OCI-M2 (cell line): Measurements from ENCODE around the gene INTS1.
"Not testable (repeated sequence)": the region's sequence is repeated elsewhere in the genome, so short reads cannot be mapped to it uniquely, and the experiment has no call there.

Source experiments
- DNase-seq: peaks from one replicate; lab custom pipeline; 2025; ENCODE audit not compliant: unreplicated experiment; lab: John Stamatoyannopoulos, UW

INTS1 gene

DNA sequence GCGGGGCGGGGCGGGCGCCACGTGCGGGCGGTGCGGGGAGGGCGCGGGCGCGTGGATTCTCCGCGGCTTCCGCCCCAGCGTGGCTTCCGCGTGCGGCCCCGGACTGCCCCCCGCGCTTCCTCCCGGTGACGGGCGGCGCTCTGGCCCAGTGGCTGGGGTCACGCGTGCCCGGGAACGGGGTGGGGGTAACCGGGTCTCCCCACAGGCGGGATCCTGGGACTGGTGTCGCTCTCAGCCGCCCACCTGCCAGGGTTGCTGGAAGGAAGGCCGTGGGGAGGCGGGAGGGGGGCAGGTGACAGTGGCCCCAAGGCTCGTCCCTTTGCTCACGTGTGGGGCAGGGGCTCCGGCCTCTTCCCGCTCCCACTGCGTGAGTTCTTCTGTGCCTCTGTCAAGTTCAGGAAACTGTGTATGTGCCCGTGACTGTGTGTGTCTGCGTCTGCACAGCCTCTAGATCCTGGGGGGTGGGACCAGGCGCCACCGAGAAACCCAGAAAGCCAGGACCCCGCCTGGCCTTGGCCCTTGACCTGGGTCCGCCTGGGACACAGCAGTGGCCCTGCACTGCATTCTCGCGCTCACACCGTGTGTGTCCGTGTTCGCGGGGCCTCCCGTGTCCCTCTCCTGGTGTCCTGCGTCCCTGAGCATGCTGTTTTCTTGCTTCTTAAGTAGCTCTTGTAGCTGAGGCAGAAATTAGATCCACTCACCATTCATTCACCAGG, 27.2 kb upstream of the INTS1 start:
- no peak for DNase-seq

DNA sequence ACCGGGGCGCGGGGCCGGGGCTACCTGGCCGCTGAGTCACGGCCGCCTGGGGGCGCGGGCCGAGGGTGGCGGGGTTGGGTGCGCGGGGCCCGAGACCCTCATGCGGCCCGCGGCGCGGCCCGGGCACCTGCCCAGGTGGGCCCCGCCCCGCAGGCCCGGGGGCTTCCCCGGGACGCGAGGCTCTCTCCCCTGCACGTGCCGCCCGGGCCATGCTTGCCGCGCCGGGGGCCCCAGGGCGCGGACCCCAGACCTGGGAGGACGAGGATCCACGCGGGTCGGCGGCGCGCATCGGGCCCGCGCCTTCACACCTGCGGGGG, 26.7 kb upstream of the INTS1 start:
- DNase-seq, result no peak

DNA sequence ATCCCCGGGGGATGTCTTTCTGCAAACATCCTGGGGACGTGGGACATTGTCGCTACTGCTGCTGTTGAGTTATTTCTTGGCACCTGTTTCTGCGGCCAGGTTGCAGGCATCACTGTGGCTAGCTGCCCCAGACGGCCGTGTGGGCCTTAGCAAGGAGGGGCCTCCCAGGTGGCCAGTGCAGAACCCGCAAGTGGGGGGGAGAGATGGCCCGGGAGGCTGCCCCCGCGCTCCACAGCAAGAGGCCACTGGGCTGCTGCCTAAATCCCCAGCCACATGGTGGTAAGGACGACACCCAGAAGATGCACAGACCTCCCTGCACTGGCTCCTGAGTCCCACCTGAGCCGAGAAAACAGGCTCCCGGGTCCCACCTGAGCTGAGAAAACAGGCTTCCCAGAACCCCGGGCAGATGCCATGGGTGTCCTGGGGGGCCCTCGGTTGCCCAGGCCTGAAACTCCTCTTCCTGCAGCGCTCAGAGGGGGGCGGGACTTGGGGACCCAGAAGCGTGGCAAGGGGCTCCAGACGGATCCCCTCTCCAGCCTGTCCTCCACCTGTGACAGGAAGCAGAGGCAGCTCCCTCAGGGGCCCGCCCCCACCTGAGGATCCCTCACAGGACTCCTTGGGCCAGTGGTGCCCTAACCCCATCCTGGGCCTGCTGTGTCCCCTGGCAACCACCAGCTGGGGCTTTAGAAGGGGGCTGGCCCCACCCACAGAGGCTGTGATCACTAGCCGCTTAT, 25.4 kb upstream of the INTS1 start:
- DNase-seq, result no peak

DNA sequence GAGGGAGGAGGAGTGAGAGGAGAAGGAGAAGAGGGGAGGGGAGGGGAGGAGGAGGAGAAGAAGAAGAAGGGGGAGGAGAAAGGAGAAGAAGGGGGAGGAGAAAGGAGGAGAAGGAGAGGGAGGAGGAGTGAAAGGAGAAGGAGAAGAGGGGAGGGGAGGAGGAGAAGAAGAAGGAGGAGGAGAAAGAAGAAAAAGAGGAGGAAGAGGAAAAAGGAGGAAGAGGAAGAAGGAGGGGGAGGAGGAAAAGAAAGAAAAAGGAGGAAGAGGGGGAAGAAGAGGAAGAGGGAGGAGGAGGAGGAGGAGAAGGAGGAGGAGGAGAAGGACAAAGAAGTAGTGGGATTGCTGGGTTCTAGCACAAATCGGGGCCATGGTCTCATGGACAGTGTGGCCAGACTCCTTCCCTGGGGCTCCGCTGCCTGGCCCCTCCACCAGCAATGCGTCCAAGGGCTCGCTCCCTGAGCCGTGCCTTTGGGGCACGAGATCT, 22.1 kb upstream of the INTS1 start:
- no peak for DNase-seq

DNA sequence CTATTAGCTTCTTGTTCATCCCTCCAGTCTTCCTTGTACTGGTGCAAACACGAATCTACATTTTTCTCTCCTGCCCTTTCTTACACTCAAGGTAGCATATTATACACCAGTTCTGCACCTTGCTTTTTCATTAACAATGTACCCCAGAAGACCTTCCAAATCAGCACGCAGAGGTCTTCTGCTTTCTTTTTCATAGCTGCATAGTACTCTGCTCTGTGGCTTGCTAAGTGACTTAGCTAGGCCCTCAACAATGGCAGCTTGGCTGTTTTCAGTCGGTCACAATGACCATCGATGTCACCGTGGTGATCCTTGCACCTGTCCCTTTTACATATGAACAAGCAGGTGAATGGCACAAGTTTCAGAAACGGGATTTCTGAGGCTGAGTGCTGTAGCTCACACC, 21.2 kb upstream of the INTS1 start:
- no peak for DNase-seq

DNA sequence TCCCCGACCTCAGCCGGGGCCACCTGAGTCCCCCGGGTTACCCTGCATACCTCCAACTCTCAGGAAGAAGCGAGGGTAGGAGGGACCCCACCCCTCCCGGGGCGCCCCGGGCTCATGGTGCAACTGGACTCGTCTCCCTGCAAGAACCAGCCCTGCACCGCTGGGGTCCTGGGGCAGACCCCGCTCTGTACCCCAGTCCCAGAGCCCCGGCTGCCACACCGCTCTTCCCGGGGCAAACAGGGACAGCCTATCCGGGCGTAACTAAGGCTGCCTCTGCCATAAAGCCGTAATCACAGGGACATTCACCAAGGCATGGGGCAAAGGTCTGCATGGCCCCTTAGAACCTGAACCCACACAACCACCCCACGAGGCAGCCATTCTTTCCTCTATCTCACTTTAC, 19.7 kb upstream of the INTS1 start:
- DNase-seq, result no peak

DNA sequence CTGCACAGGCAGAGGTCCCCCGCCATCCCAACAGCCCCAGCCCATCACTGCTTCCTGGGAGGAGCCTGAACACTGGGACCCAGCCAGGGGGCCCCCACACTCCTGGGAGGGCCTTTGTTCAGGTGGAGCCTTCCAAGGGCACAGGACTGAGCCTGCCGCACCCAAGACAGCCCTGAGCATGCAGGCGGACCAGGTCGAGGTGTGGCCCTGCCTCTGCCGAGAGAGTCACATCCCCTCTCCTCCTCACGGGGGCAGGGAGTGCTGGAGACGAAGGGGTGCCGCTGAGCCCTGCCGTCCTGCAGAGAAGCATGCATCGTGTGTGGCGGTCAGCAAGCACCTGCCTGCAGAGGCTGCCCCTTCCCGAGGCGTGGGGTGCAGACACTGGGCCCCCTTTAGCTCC, 19.0 kb upstream of the INTS1 start:
- DNase-seq, result no peak

DNA sequence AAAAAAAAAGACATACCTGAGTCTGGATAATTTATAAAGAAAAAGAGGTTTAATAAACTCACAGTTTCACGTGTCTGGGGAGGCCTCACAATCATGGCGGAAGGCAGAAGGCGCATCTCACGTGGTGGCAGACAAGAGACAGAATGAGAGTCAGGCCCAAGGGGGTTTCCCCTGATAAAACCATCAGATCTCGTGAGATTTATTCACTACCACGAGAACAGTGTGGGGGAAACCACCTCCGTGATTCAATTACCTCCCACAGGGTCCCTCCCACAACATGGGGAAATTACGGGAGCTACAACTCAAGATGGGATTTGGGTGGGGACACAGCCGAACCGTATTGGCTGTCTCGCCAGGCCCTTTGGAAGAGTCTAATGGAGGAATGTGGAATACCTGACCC, 17.3 kb upstream of the INTS1 start:
- no peak for DNase-seq

DNA sequence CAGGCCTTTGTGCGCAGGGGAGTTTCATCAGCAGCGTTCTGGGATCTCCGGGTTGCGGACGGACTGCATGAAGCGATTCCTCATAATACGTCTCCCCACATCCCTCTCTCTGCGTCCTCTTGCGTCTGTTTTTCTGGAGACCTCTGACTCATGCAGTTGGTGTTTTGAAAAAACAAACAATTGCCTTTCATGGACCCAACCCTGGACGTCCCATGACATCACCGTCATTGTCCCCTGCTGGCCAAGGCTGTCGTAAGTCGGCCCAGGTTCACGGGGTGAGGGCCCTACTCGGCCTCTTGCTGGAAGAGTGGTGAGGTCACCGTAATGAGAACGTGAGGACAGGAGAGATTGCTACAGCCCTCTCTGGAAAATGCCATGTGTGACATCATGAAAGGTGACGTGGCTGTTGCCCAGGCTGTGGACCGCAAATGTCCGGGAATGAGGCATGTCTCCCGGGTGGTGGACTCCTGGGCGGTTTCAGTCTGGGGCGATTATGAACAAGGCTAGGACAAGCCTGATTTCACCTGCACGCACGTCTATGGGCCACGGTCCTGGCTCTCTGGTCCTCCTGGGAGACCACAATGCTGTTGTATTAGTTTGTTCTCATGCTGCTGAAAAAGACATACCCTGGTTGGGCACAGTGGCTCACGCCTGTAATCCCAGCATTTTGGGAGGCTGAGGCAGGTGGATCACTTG, 16.5 kb upstream of the INTS1 start:
- DNase-seq, result no peak

DNA sequence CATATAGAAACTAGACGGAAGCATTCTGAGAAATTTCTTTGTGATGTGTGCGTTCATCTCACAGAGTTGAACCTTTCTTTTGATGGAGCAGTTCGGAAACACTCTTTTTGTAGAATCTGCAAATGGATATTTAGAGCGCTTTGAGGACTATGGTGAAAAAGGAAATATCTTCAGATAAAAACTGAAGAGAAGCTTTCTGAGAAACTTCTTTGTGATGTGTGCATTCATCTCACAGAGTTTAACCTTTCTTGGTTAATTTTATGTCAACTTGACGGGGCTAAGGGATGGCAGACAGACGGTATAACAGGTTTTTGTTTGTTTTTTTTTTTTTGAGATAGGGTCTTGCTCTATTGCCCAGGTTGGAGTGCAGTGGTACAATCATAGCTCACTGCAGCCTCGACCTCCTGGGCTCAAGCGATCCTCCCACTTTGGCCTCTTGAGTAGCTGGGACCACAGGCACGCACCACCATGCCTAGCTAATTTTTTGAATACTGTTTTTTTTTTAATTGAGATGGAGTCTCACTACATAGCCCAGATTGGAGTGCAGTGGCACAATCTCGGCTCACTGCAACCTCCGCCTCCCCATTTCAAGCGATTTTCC, 15.2 kb upstream of the INTS1 start:
- not testable (repeated sequence) for DNase-seq

DNA sequence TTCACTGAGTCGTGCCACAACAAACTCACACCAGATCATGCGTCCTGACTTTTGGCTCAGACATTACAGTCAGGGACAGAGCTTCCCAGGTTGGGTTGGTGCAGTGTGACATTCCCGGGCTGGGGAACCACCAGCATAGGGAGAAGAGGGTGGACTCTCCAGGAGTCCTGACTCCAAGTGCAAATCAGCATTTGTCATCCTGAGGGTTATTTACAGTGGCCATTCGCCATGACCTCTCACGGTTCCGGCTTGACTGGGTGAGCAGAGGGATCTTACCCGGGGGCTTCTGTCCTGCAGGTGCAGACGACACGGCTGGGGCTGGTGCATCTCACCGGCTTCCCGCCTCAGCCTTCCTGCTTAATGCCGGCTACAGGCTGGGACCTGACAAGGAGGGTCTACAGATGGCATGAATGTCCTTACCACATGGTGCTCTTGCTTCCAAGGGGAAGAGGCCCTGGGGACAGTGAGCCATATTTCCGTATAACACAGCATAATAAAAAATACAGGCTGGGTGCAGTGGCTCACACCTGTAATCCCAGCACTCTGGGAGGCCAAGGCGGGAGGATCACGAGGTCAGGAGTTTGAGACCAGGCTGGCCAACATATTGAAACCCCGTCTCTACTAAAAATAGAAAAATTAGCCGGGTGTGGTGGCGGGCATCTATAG, 12.5 kb upstream of the INTS1 start:
- DNase-seq, result no peak

DNA sequence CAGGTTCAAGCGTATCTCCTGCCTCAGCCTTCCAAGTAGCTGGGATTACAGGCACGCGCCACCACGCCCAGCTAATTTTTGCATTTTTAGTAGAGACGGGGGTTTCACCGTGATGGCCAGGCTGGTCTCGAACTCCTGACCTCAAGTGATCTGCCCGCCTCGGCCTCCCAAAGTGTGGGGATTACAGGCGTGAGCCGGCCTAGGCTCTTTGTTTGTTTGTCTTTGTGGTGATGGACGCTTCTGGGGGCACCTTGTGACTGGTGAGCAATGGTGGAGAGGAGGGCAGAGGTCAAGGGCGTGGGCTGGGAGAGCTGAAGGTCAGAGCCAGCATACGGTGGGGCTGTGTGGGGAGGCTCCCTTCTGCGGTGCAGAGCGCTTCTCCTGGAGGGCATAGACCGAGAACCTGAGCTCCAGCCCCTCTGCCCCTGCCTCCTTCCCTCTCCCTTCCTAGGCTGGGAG, 11.3 kb upstream of the INTS1 start:
- not testable (repeated sequence) for DNase-seq

DNA sequence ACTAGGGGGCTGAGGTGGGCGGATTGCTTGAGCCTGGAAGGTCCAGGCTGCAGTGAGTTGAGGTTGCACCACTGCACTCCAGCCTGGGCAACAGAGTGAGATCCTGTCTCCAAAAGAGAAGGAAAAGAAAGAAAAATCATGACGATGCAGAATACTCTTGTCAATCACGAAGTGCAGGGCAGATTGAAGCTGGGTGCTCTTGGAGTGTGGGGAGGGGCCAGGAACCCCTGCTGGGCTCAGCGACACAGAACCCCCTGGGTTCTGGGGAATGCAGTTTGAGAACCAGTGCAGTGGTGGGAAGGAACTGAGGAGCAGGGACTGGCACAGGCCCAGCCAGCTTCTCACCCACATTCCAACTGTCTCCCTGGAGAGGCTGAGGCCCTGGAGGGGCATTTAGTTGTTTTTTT, 10.8 kb upstream of the INTS1 start:
- no peak for DNase-seq

DNA sequence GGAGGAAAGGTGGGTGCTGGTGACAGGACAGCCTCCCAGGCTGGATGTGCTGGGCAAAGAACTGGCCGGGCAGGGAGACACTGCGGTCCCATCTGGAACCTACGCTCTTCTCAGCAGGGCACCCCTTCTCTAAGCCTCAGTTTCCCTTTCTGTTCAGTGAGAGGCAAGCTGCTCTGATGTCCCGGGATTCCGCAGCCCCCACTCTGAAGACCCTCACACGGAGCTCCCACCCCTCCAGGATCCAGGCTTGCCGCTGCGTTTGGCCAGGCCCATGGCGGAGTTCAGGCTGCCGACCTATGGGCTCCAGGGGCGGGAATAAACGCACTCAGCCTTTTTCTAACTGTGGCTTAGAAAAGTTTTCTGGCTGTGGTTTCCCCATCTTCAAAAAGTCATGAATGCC, 10.2 kb upstream of the INTS1 start:
- DNase-seq, result no peak

DNA sequence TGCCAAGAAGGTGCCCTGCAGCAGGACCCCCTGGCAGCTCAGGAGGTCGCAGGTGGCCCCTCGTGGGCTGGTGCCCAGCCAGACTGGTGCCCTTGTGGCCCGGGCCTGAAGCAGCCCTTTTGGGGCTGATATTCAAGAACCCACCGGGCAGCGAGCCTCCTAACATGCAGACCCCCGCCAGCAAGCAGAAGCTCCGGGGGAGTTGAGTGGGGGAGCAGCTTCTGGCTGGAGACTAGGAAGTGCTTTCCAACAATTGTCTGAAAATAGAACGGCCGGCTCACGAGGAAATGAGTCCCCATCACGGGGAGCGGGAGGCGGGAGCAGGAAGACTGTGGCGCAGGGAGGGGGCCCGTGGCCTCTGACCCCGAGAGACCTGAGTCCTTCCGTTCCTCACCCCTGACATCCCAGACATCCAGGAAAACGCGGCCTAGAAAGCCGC, 9.5 kb upstream of the INTS1 start:
- no peak for DNase-seq

DNA sequence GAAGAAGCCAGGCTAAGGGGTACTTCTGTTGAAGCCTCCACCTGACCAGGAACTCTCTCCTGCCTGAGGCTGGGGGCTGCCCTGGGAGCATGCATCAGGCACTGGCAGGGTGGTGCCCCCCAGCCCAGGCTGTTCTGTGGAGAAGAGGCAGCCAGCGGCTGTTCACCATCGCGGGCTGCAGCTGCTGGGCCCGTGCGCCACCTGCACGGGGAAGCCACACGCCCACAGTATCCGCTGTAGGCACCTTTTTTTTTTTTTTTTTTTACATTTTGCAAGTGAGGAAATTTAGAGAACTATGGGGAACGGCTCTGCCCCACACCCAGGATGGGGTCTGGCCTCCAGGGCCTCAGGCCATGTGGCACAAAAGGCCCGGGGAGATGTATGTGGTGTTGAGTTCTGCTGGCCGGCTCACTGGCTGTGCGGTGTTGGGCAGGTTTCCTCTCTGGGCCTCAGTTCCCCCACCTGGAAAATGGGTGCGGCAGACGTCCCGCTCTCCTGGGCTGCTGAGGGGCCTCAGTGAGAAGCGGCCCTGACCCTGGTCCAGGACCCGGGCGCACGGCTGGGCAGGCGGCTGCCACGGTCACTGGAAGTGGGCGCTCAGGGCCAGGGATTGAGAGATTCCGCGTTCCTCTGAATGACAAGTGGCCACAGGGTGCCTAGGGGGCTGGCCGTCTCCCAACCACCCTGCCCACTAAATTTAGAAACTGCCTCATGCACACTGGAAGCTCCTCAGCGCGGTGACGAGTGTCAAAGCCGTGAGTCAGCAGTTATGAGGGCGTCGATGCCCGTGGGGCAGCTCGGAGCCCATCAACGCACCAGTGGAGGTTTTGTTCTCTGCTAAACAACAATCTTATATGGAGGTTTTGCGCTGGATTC, 8.8 kb upstream of the INTS1 start:
- DNase-seq, result no peak

DNA sequence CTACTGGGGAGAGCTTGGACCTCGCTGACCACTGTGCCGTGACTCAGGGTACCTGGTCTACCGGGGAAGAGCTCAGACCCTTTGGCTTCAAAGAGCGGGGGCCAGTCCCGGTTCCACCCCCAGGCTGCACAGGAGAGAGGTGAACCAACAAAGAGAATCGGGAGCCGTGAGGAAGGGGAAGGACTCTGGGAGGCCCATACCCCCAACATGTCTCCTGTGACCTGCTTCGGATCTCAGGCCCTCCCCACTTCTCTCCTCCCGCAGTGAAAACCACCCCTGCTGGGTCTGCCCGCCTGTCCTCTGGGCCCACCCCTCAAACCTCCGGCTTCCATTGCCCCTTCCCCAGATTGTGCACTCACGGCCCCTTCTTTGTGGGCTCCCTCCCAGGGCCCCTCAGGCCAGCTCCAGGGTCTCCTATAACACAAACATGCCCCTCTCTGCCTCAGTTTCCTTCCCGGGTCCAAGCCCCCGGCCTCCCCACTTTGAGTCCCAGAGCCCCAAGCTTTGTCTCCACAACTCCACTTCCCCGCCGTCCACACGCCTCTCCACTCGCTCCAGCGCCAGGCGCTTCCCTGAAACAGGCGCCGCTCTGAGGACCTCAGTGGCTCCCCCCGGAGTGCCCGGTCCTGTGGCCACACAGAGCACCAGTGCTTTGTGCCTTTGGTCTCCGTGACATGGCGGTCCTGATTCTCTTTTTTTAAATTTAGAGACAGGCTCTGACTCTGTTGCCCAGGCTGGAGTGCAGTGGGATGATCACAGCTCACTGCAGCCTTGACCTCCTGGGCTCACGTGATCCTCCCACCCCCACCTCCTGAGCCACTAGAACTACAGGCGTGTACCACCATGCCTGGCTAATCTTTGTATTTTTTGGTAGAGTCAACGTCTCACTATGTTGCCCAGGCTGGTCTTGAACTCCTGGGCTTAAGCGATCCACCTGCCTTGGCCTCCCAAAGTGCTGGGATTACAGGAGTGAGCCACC, 7.5 kb upstream of the INTS1 start:
- no peak for DNase-seq

DNA sequence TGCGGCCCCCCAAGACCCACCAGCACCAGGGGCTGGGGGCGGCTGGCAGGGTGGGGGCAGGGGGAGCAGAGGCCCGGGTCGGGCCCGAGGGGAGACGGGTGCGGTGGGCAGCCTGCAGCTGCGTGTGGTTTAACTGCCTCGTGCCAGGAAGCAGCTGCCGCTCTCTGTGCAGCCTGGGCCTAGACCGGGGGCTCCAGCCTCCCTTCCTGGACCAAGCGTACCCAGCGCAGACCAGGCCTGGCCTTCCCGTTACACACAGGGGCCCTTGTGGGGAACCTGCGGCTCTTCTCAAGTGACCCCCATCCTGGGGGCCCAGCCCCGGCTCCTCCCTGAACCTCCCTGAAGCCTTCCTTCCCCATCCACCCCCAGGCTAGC, 6.6 kb upstream of the INTS1 start:
- no peak for DNase-seq

DNA sequence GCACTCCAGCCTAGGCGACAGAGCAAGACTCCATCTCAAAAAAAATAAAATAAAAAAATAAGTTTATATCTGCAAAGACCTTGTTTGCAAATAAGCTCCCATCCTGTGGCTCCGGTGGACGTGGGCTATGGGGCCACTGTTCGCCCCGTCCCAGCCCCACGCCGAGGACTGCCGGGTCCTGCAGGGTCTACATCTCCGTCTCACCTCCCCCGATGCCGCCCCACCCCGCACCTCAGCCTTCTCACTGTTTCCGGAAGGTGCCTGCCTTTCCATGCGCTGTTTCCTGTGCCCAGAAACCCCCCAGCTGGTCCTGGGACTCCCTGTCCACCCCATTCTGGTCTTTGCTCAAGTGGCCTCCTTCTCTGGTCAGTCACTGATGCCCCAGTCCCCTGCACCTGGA, 5.0 kb upstream of the INTS1 start:
- DNase-seq, result no peak
